Endothelial cell of umbilical vein (primary cell): ENCODE data around the gene RAN.

Experiments
- EZH2 ChIP-seq: IDR thresholded peaks from 2 replicates; pipeline ENCODE4 v1.6.1; 2012; ENCODE audit warnings: borderline replicate concordance, low read depth, mild to moderate bottlenecking, moderate library complexity, low read length, inconsistent platforms; ENCODE audit not compliant: severe bottlenecking
- POLR2AphosphoS5 ChIP-seq: IDR thresholded peaks from 2 replicates; pipeline ENCODE4 v1.6.1; 2012; ENCODE audit warnings: low read depth, mild to moderate bottlenecking, control low read depth, low read length, moderate library complexity; ENCODE audit not compliant: insufficient read depth
- TF ChIP-seq, protein P1 (sequence below), 2 donors: IDR thresholded peaks; 1 replicate in 1 of 2; 2 replicates in 1 of 2; pipeline ENCODE4 v1.5.1; 2011; ENCODE audit warnings: low read length in 2 of 2, mild to moderate bottlenecking in 2 of 2, moderate library complexity in 2 of 2, control low read depth in 1 of 2, inconsistent platforms in 1 of 2, low read depth in 1 of 2; ENCODE audit not compliant: insufficient read depth in 1 of 2; ENCODE audit errors: extremely low read depth in 1 of 2

GRCh38 chr12:130856088-130856487 is 15.8 kb upstream of the RAN start:
- no peak for TF ChIP-seq EZH2
- TF ChIP-seq POLR2AphosphoS5: no peak
- TF ChIP-seq, protein P1, sequence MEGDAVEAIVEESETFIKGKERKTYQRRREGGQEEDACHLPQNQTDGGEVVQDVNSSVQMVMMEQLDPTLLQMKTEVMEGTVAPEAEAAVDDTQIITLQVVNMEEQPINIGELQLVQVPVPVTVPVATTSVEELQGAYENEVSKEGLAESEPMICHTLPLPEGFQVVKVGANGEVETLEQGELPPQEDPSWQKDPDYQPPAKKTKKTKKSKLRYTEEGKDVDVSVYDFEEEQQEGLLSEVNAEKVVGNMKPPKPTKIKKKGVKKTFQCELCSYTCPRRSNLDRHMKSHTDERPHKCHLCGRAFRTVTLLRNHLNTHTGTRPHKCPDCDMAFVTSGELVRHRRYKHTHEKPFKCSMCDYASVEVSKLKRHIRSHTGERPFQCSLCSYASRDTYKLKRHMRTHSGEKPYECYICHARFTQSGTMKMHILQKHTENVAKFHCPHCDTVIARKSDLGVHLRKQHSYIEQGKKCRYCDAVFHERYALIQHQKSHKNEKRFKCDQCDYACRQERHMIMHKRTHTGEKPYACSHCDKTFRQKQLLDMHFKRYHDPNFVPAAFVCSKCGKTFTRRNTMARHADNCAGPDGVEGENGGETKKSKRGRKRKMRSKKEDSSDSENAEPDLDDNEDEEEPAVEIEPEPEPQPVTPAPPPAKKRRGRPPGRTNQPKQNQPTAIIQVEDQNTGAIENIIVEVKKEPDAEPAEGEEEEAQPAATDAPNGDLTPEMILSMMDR (IDR thresholded peaks at IDR 0.05; ENCODE audit: extremely low read depth in 1 of 2, insufficient read depth in 1 of 2, low read depth in 1 of 2, low read length in 2 of 2): no peak
